HG03354 (cell line): ENCODE data around the gene RASA1.

Experiments used
- ATAC-seq: cut with Tn5 transposase; IDR thresholded peaks from one replicate; pipeline ENCODE4 v1.9.1; 2021; ENCODE audit warnings: mild to moderate bottlenecking; ENCODE audit not compliant: unreplicated experiment, poor library complexity, severe bottlenecking

The RASA1 gene

GRCh38 chr5:87432460-87432859 is 164.8 kb downstream of the RASA1 start:
- no peak for ATAC-seq

- no peak for ATAC-seq
Observed at GRCh38 chr5:87433945-87434344, 166.3 kb downstream of the RASA1 start.

GRCh38 chr5:87434461-87434860 is 166.8 kb downstream of the RASA1 start:
- ATAC-seq, result no peak

GRCh38 chr5:87435144-87435694 is 167.5 kb downstream of the RASA1 start:
- ATAC-seq, result no peak

GRCh38 chr5:87437724-87438123 is 170.0 kb downstream of the RASA1 start:
- no peak for ATAC-seq

GRCh38 chr5:87438231-87438630 is 170.5 kb downstream of the RASA1 start:
- no peak for ATAC-seq
